GM11168 (cell line): ENCODE measurements around the gene ATP6V1B1.
"Not testable (repeated sequence)": the region's sequence is repeated elsewhere in the genome, so short reads cannot be mapped to it uniquely, and the experiment has no call there.

Source experiments
- in situ Hi-C: fragments of 300-500 bp; cut with MboI; formaldehyde crosslinking; loops from one replicate; pipeline ENCODE4 v1.12.0; 2022; ENCODE audit warnings: low sequenced_read_pairs; ENCODE audit not compliant: unreplicated experiment

ATP6V1B1 gene

GRCh38 chr2:71001981-71002570, 66.4 kb downstream of the ATP6V1B1 start:
- in situ Hi-C loops = no loop called here

GRCh38 chr2:71003396-71003795, 67.7 kb downstream of the ATP6V1B1 start:
- in situ Hi-C loops = no loop called here

GRCh38 chr2:71003966-71004755, 68.5 kb downstream of the ATP6V1B1 start:
- in situ Hi-C loops = no loop called here

- in situ Hi-C loops = no loop called here
Observed at GRCh38 chr2:71004857-71005256, 69.2 kb downstream of the ATP6V1B1 start.

GRCh38 chr2:71005271-71006202, 69.8 kb downstream of the ATP6V1B1 start:
- in situ Hi-C loops = no loop called here

- in situ Hi-C loops = no loop called here
Observed at GRCh38 chr2:71006323-71006722, 70.6 kb downstream of the ATP6V1B1 start.

- in situ Hi-C loops = no loop called here
Observed at GRCh38 chr2:71006955-71007799, 71.5 kb downstream of the ATP6V1B1 start.

- in situ Hi-C loops = no loop called here
Observed at GRCh38 chr2:71008342-71008741, 72.6 kb downstream of the ATP6V1B1 start.

GRCh38 chr2:71011786-71012185, 76.1 kb downstream of the ATP6V1B1 start:
- in situ Hi-C loops = not testable (repeated sequence)
